Measurements from ENCODE around the gene PAPPA2. TPM values are rescaled to one million over a fixed set of nuclear protein-coding genes. Genes with fewer than 3 reads are reported as not detected.

The PAPPA2 gene
- total and polyA plus RNA-seq, 2 of the 8 experiments (the other 6 are each of a cell fraction or from before 2014, with no cell fraction given): 0.08 to 0.88 TPM

DNA sequence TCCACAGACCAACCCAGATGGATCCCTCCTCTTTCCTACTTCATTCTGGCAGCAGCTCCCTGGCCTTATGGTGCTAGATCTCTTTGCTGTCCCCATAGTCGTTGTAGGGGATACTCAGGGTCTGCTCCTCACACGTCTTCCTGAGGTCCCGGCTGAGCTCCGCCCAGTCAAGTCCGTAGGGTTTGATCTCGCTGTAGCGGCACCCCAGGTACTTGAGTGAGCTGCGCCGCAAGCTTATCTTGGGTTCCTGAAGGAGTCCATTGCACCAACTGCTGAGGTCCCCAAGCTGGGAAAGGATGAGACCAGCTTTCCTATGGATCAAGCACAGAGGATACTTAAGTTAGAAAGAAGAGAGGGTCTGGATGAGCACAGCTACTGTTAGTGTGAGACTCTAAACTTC is 401.2 kb downstream of the PAPPA2 start:
- ChIA-PET POLR2A (ENCODE audit: partially characterized antibody) (no interaction called here), CTCF (ENCODE audit: partially characterized antibody) (interaction anchor here (0.6 to 2.6 kb wide), 4 partner anchors 10 to 34 kb away, joined by 3 to 13 read pairs (median 3); no protein-coding TSS in a partner anchor)
- Histone ChIP-seq H3K27ac (ENCODE audit: low read depth, low read length) (no peak overlapping the region), H3K9ac (replicated peaks in 1 of 4; ENCODE audit: extremely low read depth in 1 of 4, low read depth in 3 of 4, low read length in 3 of 4) (no peak overlapping the region), H2BK120ac (replicated peaks; ENCODE audit: low read depth, low read length) (no peak overlapping the region), H2BK12ac (ENCODE audit: low read depth, low read length) (no peak overlapping the region), H4K20me1 (replicated peaks in 1 of 2; ENCODE audit: control insufficient read depth in 1 of 2, insufficient read depth in 2 of 2, low read length in 2 of 2) (no peaks in the 10 kb centered on the region), H3K4me2 (ENCODE audit: insufficient read depth in 1 of 2, low read depth in 2 of 2, low read length in 2 of 2) (no peak overlapping the region), H3K56ac (replicated peaks; ENCODE audit: insufficient read length, low read depth, low read length) (no peak overlapping the region), H2AK5ac (ENCODE audit: low read depth, low read length) (no peak overlapping the region), H4K91ac (replicated peaks; ENCODE audit: insufficient read length, low read length) (no peak overlapping the region), H3K4me3 (ENCODE audit: extremely low read depth in 1 of 4, insufficient read depth in 2 of 4, low read depth in 3 of 4, low read length in 4 of 4) (no peak overlapping the region), H2BK20ac (ENCODE audit: low read length) (no peak overlapping the region), H3K18ac (ENCODE audit: extremely low read depth, low read length) (no peak overlapping the region), H3K27me3 (replicated peaks in 1 of 4; ENCODE audit: control insufficient read depth in 3 of 4, extremely low read depth in 1 of 4, insufficient read depth in 3 of 4, low read length in 3 of 4) (no peaks in the 10 kb centered on the region), H2BK5ac (ENCODE audit: low read depth, low read length) (no peak overlapping the region), H4K8ac (ENCODE audit: extremely low read depth, insufficient read depth, low read length) (no peak overlapping the region), H3K79me2 (ENCODE audit: control insufficient read depth in 1 of 2, insufficient read depth in 2 of 2, low read length in 2 of 2) (no peaks in the 10 kb centered on the region), H3K4ac (replicated peaks; ENCODE audit: insufficient read length, low read depth, low read length) (no peak overlapping the region), H3K23me2 (ENCODE audit: low read depth, low read length) (no peaks in the 10 kb centered on the region), H3K36me3 (ENCODE audit: control insufficient read depth in 2 of 4, insufficient read depth in 4 of 4, low read length in 3 of 4) (no peaks in the 10 kb centered on the region), H3K79me1 (ENCODE audit: low read depth, low read length) (no peaks in the 10 kb centered on the region), H3K9me3 (ENCODE audit: insufficient read depth in 2 of 2, low read depth in 1 of 2, low read length in 1 of 2) (no peaks in the 10 kb centered on the region), H2BK15ac (ENCODE audit: low read length) (no peak overlapping the region), H3K23ac (ENCODE audit: insufficient read length) (no peak overlapping the region), H2AFZ (ENCODE audit: low read length) (no peak overlapping the region), H3K4me1 (replicated peaks in 1 of 4; ENCODE audit: control insufficient read depth in 3 of 4, insufficient read depth in 4 of 4, low read length in 3 of 4) (no peaks in the 10 kb centered on the region), H3K14ac (ENCODE audit: insufficient read length) (no peak overlapping the region), H4K5ac (ENCODE audit: insufficient read length, low read depth, low read length) (no peak overlapping the region)
- DNase-seq (ENCODE audit: low read depth in 1 of 2, low spot score in 2 of 2) (no peak), FAIRE-seq (no peak)
- TF ChIP-seq JUN (IDR thresholded peaks at IDR 0.05; ENCODE audit: low read depth, low read length) (no peak), MAFK (IDR thresholded peaks at IDR 0.05; ENCODE audit: low read depth, low read length) (no peak), BACH1 (IDR thresholded peaks at IDR 0.05; ENCODE audit: low read length) (no peak)
- WGBS, 2 experiments (ENCODE audit: extremely low coverage in 1 of 2, insufficient coverage in 1 of 2, insufficient read length in 1 of 2, insufficient replicate concordance in 2 of 2, low coverage in 1 of 2, low lambda C conversion rate in 2 of 2, missing lambda C conversion rate in 1 of 2): 97% methylated on average over 9 of the region's 9 CpGs; no CpG with 5 or more reads in 1 of the 2 experiments
